Hepatocyte (in vitro differentiated cells): Measurements from ENCODE around the gene ALK.

Experiments used
- EZH2 ChIP-seq: fragments of 200-600 bp; sonication (generic); IDR thresholded peaks from 2 replicates; pipeline ENCODE4 v1.6.1; 2016; ENCODE audit warnings: antibody characterized with exemption, mild to moderate bottlenecking, borderline replicate concordance
- EZH2phosphoT487 ChIP-seq: fragments of 200-600 bp; sonication (generic); IDR thresholded peaks from one replicate; pipeline ENCODE4 v1.6.1; 2018; ENCODE audit warnings: antibody characterized with exemption, mild to moderate bottlenecking, low read depth, moderate library complexity; ENCODE audit not compliant: unreplicated experiment, severe bottlenecking
- TF ChIP-seq, protein P1 (sequence below): fragments of 200-600 bp; sonication (generic); IDR thresholded peaks from 2 replicates; pipeline ENCODE4 v1.5.1; 2016; ENCODE audit warnings: antibody characterized with exemption, mild to moderate bottlenecking; ENCODE audit not compliant: poor library complexity

DNA sequence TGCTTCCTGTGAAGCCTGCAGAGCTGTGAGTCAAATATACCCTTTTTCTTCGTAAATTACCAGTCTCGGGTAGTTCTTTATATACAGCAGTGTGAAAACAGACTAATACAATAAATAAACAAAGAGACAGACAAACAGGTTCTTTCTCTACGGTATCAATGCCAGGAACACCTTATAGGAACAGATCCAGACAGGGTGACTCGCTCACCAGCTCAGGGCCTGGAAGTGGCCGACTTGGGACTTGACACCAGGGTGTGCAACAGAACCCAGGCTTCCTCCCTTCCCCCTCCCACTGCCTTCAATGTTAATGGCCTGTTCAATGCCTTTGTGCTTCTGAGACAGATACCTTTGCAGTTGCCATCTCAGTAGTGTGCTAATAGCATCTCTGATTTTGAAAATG is 309.5 kb downstream of the ALK start:
- TF ChIP-seq EZH2 (no peak), EZH2phosphoT487 (no peak)
- TF ChIP-seq, protein P1, sequence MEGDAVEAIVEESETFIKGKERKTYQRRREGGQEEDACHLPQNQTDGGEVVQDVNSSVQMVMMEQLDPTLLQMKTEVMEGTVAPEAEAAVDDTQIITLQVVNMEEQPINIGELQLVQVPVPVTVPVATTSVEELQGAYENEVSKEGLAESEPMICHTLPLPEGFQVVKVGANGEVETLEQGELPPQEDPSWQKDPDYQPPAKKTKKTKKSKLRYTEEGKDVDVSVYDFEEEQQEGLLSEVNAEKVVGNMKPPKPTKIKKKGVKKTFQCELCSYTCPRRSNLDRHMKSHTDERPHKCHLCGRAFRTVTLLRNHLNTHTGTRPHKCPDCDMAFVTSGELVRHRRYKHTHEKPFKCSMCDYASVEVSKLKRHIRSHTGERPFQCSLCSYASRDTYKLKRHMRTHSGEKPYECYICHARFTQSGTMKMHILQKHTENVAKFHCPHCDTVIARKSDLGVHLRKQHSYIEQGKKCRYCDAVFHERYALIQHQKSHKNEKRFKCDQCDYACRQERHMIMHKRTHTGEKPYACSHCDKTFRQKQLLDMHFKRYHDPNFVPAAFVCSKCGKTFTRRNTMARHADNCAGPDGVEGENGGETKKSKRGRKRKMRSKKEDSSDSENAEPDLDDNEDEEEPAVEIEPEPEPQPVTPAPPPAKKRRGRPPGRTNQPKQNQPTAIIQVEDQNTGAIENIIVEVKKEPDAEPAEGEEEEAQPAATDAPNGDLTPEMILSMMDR = no peak
